Activated CD4-positive, alpha-beta memory T cell treated with anti-CD3 and anti-CD28 coated beads, Interleukin-2, amount 10 ng/mL, durations not matched to agents 7 days and 5 days (primary cell): ENCODE results near the gene AKR7A2. TPM values are rescaled to one million over a fixed set of nuclear protein-coding genes. Genes with fewer than 3 reads are reported as not detected.

Source experiments
- CTCF ChIA-PET: fragments of 350-600 bp; sonication (Branson Sonifier 250); formaldehyde crosslinking; loops from one replicate; lab custom pipeline; 2021; ENCODE audit warnings: antibody characterized with exemption, inconsistent platforms; lab: Charles Lee
- POLR2A ChIA-PET: fragments of 350-600 bp; sonication (Branson Sonifier 250); formaldehyde crosslinking; loops from one replicate; lab custom pipeline; 2021; ENCODE audit warnings: antibody characterized with exemption; lab: Charles Lee
- DNase-seq: peaks from one replicate; pipeline ENCODE4 v3.0.0-alpha.2; 2020
- H3K27ac Mint-ChIP-seq: one replicate; pipeline ENCODE4 v1.8.0; 2021; ENCODE audit warnings: mild to moderate bottlenecking, mixed read lengths
- H3K27me3 Mint-ChIP-seq: one replicate; pipeline ENCODE4 v1.8.0; 2021; ENCODE audit warnings: mixed read lengths
- H3K36me3 Mint-ChIP-seq: one replicate; pipeline ENCODE4 v1.8.0; 2021; ENCODE audit warnings: low read depth, mixed read lengths
- H3K4me1 Mint-ChIP-seq: one replicate; pipeline ENCODE4 v1.8.0; 2021; ENCODE audit warnings: mixed read lengths
- H3K4me3 Mint-ChIP-seq: one replicate; pipeline ENCODE4 v1.8.0; 2021; ENCODE audit warnings: mild to moderate bottlenecking, mixed read lengths
- H3K9me3 Mint-ChIP-seq: one replicate; pipeline ENCODE4 v1.8.0; 2021; ENCODE audit warnings: mixed read lengths
- total RNA-seq, 2 experiments: library from RNA; stranded (reverse); gene quantifications; one replicate each; pipeline ENCODE4 v1.2.3, GENCODE V29; 2021

AKR7A2 gene
- total RNA-seq, 2 experiments from 2014 or later: 43.0 to 43.9 TPM

DNA sequence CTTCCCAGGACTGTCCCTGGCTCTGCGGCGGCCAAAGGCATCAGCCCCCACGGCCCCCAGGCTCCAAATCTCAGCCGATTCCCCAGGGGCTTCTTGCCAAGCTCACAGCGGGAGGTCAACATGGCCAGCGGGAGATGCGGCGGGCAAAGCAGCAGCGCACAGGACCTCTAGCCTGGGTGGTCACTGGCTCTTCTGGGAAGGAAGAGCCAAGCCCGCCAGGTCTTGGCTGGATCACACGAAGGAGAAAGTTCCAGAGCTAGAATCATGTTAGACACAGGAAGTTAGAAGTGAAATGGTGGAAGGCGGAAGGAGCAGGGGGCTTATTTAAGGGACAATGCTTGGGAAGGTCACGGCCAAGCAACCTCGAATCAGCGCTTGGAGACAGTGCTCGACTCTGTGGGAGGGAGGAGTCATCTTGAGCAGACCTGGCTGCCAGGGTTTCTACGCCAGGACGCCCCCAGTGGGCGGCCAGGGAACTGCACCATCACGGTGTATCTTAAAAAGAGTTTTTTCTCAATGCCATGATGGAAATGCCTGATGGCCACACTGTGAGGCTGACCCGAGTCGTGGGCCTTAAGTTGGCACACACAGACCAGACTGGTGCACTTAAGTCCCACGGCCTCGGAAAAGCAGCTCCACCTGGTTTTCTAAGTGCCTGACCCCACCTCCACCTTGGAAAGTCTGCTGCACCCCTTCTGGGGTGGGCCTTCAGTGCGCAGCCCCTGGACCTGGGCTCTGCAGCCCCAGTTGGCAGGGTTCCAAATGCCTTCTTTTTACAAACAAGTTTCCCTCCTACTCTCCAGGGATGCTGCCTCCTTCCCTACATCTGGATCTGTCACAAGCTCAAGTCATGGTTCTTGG lies 29.5 kb upstream of the AKR7A2 start:
- peak; percentile 74 for DNase-seq
- Mint-ChIP-seq H3K4me3 (no peak overlapping the region), H3K4me1 (peaks cover 9% of the 10 kb centered on the region), H3K9me3 (no peaks in the 10 kb centered on the region), H3K36me3 (peaks cover 49% of the 10 kb centered on the region), H3K27ac (peak overlapping the region; percentile 16), H3K27me3 (no peaks in the 10 kb centered on the region)
- POLR2A ChIA-PET: interaction anchor here (0.9 kb wide), 1 partner anchor 9 kb away, joined by 3 read pairs; no protein-coding TSS in a partner anchor
- CTCF ChIA-PET: interaction anchor here (0.9 to 1.2 kb wide), 5 partner anchors 10 to 313 kb away, joined by 3 to 4 read pairs (median 3); no protein-coding TSS in a partner anchor

DNA sequence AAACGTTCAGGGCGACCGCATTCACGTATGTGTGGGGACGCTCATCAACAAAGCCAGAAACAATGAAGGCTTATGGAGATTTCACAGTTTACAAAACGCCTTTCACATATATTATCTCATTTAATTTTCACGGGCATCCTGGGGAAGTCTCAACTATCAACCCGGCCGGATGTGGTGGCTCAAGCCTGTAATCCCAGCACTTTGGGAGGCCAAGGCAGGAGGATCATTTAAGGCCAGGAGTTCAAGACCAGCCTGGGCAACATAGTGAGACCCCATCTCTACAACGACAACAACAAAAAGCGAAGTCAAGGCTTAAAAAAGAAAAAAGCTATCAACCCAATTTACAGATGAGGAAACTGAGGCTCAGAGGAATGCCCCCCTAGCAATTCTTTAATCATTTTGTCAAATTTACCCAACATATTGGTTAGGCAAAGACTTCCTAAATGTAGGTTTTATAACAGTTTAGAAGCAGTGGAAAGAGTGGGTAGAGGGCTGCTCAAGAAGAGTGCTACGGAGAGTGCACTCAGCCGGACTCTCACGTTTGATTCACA lies 28.5 kb upstream of the AKR7A2 start:
- H3K27ac Mint-ChIP-seq: no peak overlapping the region
- DNase-seq: no peak
- no peaks in the 10 kb centered on the region for H3K27me3 Mint-ChIP-seq
- ChIA-PET POLR2A (interaction anchor here (0.9 kb wide), 1 partner anchor 8 kb away, joined by 3 read pairs; no protein-coding TSS in a partner anchor), CTCF (interaction anchor here (1.0 to 1.1 kb wide), 2 partner anchors 9 to 43 kb away, joined by 3 read pairs; no protein-coding TSS in a partner anchor)
- H3K9me3 Mint-ChIP-seq: no peaks in the 10 kb centered on the region
- peaks cover 11% of the 10 kb centered on the region for H3K4me1 Mint-ChIP-seq
- H3K36me3 Mint-ChIP-seq: peaks cover 49% of the 10 kb centered on the region
- no peak overlapping the region for H3K4me3 Mint-ChIP-seq

- CTCF ChIA-PET: no interaction called here
- POLR2A ChIA-PET: no interaction called here
- no peak for DNase-seq
- Mint-ChIP-seq H3K36me3 (peaks cover 40% of the 10 kb centered on the region), H3K27me3 (no peaks in the 10 kb centered on the region), H3K4me1 (peaks cover 11% of the 10 kb centered on the region), H3K27ac (no peak overlapping the region), H3K4me3 (no peak overlapping the region), H3K9me3 (no peaks in the 10 kb centered on the region)
Observed at GRCh38 chr1:19339214-19339861, 27.4 kb upstream of the AKR7A2 start.

- H3K9me3 Mint-ChIP-seq: no peaks in the 10 kb centered on the region
- H3K4me3 Mint-ChIP-seq: no peak overlapping the region
- H3K4me1 Mint-ChIP-seq: peaks cover 11% of the 10 kb centered on the region
- peaks cover 36% of the 10 kb centered on the region for H3K36me3 Mint-ChIP-seq
- H3K27ac Mint-ChIP-seq: no peak overlapping the region
- no peaks in the 10 kb centered on the region for H3K27me3 Mint-ChIP-seq
- no peak for DNase-seq
- POLR2A ChIA-PET: no interaction called here
- CTCF ChIA-PET: no interaction called here
Observed at GRCh38 chr1:19338323-19338762, 26.4 kb upstream of the AKR7A2 start.

DNA sequence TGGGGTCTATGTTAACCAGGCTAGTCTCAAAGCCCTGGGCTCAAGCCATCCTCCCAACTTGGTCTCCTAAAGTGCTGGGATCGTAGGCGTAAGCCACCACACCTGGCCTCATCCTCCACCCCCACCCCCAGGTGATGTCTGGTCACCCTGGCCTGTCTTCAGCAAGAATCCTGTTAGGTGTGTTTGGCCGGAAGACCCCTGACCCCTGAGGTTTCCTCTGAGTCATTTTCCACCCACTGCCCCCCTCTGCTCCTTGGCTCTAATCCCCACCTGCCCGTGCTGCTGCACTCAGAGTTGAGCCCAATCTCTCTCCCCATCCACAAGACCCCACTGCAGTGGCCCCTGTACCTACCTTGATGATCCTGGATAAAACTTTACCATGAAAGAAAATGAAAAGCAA lies 25.3 kb upstream of the AKR7A2 start:
- Mint-ChIP-seq H3K27ac (no peak overlapping the region), H3K4me1 (peaks cover 11% of the 10 kb centered on the region), H3K36me3 (peaks cover 30% of the 10 kb centered on the region), H3K27me3 (no peaks in the 10 kb centered on the region), H3K9me3 (no peaks in the 10 kb centered on the region), H3K4me3 (no peak overlapping the region)
- DNase-seq: no peak
- ChIA-PET CTCF (no interaction called here), POLR2A (no interaction called here)

DNA sequence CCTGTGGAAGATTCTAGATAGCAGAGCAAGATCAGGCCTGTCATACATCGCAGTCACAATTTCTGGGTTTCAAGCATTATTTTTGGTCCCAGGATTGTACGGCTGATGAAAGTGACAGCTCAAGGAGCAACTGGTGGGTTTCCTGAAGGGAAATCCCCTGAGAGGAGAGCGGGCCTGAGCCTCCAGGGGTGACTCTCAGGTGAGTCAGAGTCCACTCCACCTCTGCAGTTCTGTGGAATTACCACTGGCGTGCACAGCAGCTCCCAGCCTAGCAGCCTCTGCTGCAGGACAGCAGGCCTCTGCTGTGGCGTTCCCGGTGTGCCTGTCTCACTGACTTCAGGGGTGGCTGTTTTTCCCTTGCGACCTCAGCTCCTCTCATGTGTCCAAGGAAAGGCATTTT lies 24.6 kb upstream of the AKR7A2 start:
- H3K27ac Mint-ChIP-seq: no peak overlapping the region
- no peaks in the 10 kb centered on the region for H3K9me3 Mint-ChIP-seq
- H3K36me3 Mint-ChIP-seq: peaks cover 23% of the 10 kb centered on the region
- no peak overlapping the region for H3K4me3 Mint-ChIP-seq
- H3K27me3 Mint-ChIP-seq: no peaks in the 10 kb centered on the region
- H3K4me1 Mint-ChIP-seq: peaks cover 9% of the 10 kb centered on the region
- ChIA-PET POLR2A (no interaction called here), CTCF (interaction anchor here (1.5 kb wide), 1 partner anchor 54 kb away, joined by 3 read pairs; no protein-coding TSS in a partner anchor)
- DNase-seq: no peak

- Mint-ChIP-seq H3K4me1 (peaks cover 6% of the 10 kb centered on the region), H3K27me3 (no peaks in the 10 kb centered on the region), H3K9me3 (no peaks in the 10 kb centered on the region), H3K4me3 (no peak overlapping the region), H3K27ac (no peak overlapping the region), H3K36me3 (peaks cover 6% of the 10 kb centered on the region)
- ChIA-PET POLR2A (no interaction called here), CTCF (interaction anchor here (0.8 kb wide), 1 partner anchor 10 kb away, joined by 3 read pairs; no protein-coding TSS in a partner anchor)
- no peak for DNase-seq
Observed at GRCh38 chr1:19333587-19334354, 21.8 kb upstream of the AKR7A2 start.

- no peaks in the 10 kb centered on the region for H3K27me3 Mint-ChIP-seq
Observed at GRCh38 chr1:19332832-19333231, 20.9 kb upstream of the AKR7A2 start.

DNA sequence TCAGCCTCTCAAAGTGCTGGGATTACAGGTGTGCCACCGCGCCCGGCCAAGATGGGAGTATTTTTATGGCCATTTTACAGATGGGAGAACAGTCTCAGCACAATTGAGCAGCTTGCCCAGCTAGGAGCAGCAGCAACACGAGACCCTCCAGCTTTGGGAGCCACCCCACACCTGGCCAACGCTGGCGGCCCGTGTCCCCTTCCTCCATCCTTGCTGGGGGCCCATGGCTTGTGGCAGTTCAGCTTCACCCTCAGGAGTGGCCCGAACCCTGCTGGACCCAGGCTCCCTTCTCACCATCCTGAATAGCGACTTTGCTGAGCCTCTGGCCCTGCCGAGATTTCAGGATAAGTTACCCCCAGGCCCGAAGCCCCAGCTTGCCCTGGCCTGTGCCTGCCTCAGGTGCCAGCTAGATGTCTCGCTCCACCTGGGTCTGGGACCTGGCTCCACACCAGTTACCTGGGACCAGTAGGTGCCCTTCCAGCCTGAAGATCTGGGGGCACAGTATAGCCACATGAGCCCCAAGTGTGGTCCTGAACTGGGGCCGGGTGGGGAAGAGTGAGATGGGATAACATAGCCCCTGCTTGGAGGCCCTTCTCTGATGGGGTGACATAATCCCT lies 19.4 kb upstream of the AKR7A2 start:
- Mint-ChIP-seq H3K9me3 (no peaks in the 10 kb centered on the region), H3K4me1 (peaks cover 1% of the 10 kb centered on the region), H3K27ac (no peak overlapping the region), H3K4me3 (no peak overlapping the region), H3K27me3 (no peaks in the 10 kb centered on the region), H3K36me3 (no peaks in the 10 kb centered on the region)
- DNase-seq: no peak
- ChIA-PET POLR2A (interaction anchor here (0.8 to 0.9 kb wide), 2 partner anchors 10 to 19 kb away, joined by 3 read pairs; partner anchors contain the start of genes AKR7A2 and SLC66A1), CTCF (interaction anchor here (0.5 to 0.7 kb wide), 2 partner anchors 10 to 328 kb away, joined by 3 to 6 read pairs; no protein-coding TSS in a partner anchor)

More at GRCh38 chr1:19332832-19333231, 20.9 kb upstream of the AKR7A2 start:
- ChIA-PET CTCF (interaction anchor here (0.6 to 0.8 kb wide), 2 partner anchors 11 to 139 kb away, joined by 3 to 4 read pairs; no protein-coding TSS in a partner anchor), POLR2A (no interaction called here)
- no peak overlapping the region for H3K4me3 Mint-ChIP-seq
- no peak overlapping the region for H3K27ac Mint-ChIP-seq
- H3K9me3 Mint-ChIP-seq: no peaks in the 10 kb centered on the region
- no peak for DNase-seq
- peaks cover 2% of the 10 kb centered on the region for H3K36me3 Mint-ChIP-seq
- H3K4me1 Mint-ChIP-seq: peaks cover 6% of the 10 kb centered on the region

GRCh38 chr1:19330449-19331135 lies 18.6 kb upstream of the AKR7A2 start:
- H3K4me3 Mint-ChIP-seq: no peak overlapping the region
- H3K27ac Mint-ChIP-seq: no peak overlapping the region
- POLR2A ChIA-PET: interaction anchor here (0.8 to 1.0 kb wide), 2 partner anchors 18 kb away, joined by 3 read pairs; partner anchors contain the start of genes AKR7A2 and SLC66A1
- H3K9me3 Mint-ChIP-seq: no peaks in the 10 kb centered on the region
- H3K4me1 Mint-ChIP-seq: no peaks in the 10 kb centered on the region
- no peaks in the 10 kb centered on the region for H3K27me3 Mint-ChIP-seq
- CTCF ChIA-PET: interaction anchor here (0.5 to 0.7 kb wide), 2 partner anchors 11 to 329 kb away, joined by 3 to 6 read pairs; no protein-coding TSS in a partner anchor
- H3K36me3 Mint-ChIP-seq: no peaks in the 10 kb centered on the region
- DNase-seq: no peak

DNA sequence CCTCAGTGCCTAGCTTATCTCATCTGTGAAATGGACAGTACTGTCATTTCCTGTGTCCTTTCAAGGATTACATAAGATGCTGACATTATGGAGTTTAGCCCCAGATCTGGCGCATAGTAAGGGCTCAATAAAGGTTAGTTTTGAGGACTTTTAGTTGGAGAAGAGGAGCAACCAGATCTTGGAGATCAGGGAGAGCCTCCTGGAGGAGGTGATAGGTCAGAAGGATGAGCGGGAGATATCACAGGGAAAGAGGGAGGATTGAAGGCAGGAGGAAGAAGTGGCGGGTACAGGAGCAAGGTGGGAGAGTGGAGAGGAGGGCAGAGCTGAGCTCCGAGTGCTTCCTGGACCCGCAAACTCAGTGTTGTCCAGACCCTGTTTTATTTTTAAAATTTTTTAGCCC lies 17.7 kb upstream of the AKR7A2 start:
- Mint-ChIP-seq H3K27me3 (no peaks in the 10 kb centered on the region), H3K36me3 (no peaks in the 10 kb centered on the region), H3K9me3 (no peaks in the 10 kb centered on the region), H3K4me3 (no peak overlapping the region), H3K27ac (no peak overlapping the region), H3K4me1 (no peaks in the 10 kb centered on the region)
- ChIA-PET CTCF (no interaction called here), POLR2A (interaction anchor here (0.6 to 1.0 kb wide), 2 partner anchors 17 to 333 kb away, joined by 3 read pairs; partner anchors contain the start of genes AKR7A2 and SLC66A1)
- no peak for DNase-seq
